Measurements from ENCODE around the gene DENND1B.

GRCh38 chr1:197595304-197595904, 179.9 kb downstream of the DENND1B start:
- no peak for TF ChIP-seq CTCF (IDR thresholded peaks at IDR 0.05)
- no peak for TF ChIP-seq EZH2 (IDR thresholded peaks at IDR 0.05)
- no peak for TF ChIP-seq EZH2phosphoT487 (IDR thresholded peaks at IDR 0.05)

All from neural progenitor cell (in vitro differentiated cells).